Mammary epithelial cell (primary cell): ENCODE results near the gene SLC30A1.

Experiments used
- CTCF ChIP-seq, 2 donors: IDR thresholded peaks in 1 of 2; conservative IDR thresholded peaks in 1 of 2; 2 replicates each; pipeline ENCODE4 v1.5.1; 2011 to 2012; ENCODE audit warnings: inconsistent platforms in 2 of 2, low read length in 2 of 2, mild to moderate bottlenecking in 2 of 2, control low read depth in 1 of 2, low read depth in 1 of 2; ENCODE audit not compliant: insufficient read depth in 1 of 2; ENCODE audit errors: extremely low read depth in 1 of 2
- EZH2 ChIP-seq: IDR thresholded peaks from 2 replicates; pipeline ENCODE4 v1.6.1; 2012; ENCODE audit warnings: low read length, inconsistent platforms, borderline replicate concordance

- TF ChIP-seq CTCF (conservative IDR thresholded peaks at IDR 0.05 in 1 of 2, IDR thresholded peaks at IDR 0.05 in 1 of 2; ENCODE audit: extremely low read depth in 1 of 2, insufficient read depth in 1 of 2, low read depth in 1 of 2, low read length in 2 of 2) (no peak), EZH2 (no peak)
These were observed 25.4 kb downstream of the SLC30A1 start for GRCh38 chr1:211553549-211553948.
